Mesenchymal stem cell (in vitro differentiated cells and primary cell): ENCODE measurements around the gene CHCHD5. TPM values are rescaled to one million over a fixed set of nuclear protein-coding genes. Genes with fewer than 3 reads are reported as not detected.
A peak's percentile ranks its signal among the peaks of the same experiment; 100 is the strongest.
"Not testable (repeated sequence)": the region's sequence is repeated elsewhere in the genome, so short reads cannot be mapped to it uniquely, and the experiment has no call there.

Source experiments
- DNase-seq: peaks from one replicate; pipeline ENCODE4 v3.0.0-alpha.2; 2013
- H2AFZ ChIP-seq: one replicate; pipeline ENCODE4 v1.6.1; 2013; ENCODE audit warnings: low read depth, mild to moderate bottlenecking, control low read depth, inconsistent platforms, low read length, moderate library complexity
- H2AK5ac ChIP-seq: 2 replicates; pipeline ENCODE4 v1.6.1; 2013; ENCODE audit warnings: low read length, moderate library complexity, mild to moderate bottlenecking, inconsistent platforms; ENCODE audit not compliant: severe bottlenecking
- H2BK120ac ChIP-seq: one replicate; pipeline ENCODE4 v1.6.1; 2013; ENCODE audit warnings: low read depth, mild to moderate bottlenecking, inconsistent platforms, low read length, moderate library complexity
- H2BK12ac ChIP-seq, 2 experiments: one replicate each; pipeline ENCODE4 v1.6.1; 2013; ENCODE audit warnings: inconsistent platforms in 2 of 2, low read length in 2 of 2, mild to moderate bottlenecking in 2 of 2, moderate library complexity in 2 of 2, control low read depth in 1 of 2
- H2BK15ac ChIP-seq: one replicate; pipeline ENCODE4 v1.6.1; 2013; ENCODE audit warnings: mild to moderate bottlenecking, low read depth, inconsistent platforms; ENCODE audit not compliant: poor library complexity, severe bottlenecking
- H2BK5ac ChIP-seq: 2 replicates; pipeline ENCODE4 v1.6.1; 2013; ENCODE audit warnings: low read depth, mild to moderate bottlenecking, low read length, control low read depth, inconsistent platforms; ENCODE audit not compliant: poor library complexity, severe bottlenecking
- H3K14ac ChIP-seq, 2 experiments: one replicate each; pipeline ENCODE4 v1.6.1; 2013; ENCODE audit warnings: inconsistent platforms in 2 of 2, low read length in 2 of 2, control low read depth in 1 of 2, mild to moderate bottlenecking in 1 of 2, moderate library complexity in 1 of 2
- H3K18ac ChIP-seq, 2 experiments: one replicate each; pipeline ENCODE4 v1.6.1; 2013; ENCODE audit warnings: inconsistent platforms in 2 of 2, low read length in 2 of 2, control low read depth in 1 of 2, low read depth in 1 of 2, mild to moderate bottlenecking in 1 of 2
- H3K23ac ChIP-seq, 2 experiments: one replicate each; pipeline ENCODE4 v1.6.1; 2013; ENCODE audit warnings: inconsistent platforms in 2 of 2, low read length in 2 of 2, mild to moderate bottlenecking in 2 of 2, moderate library complexity in 2 of 2, control low read depth in 1 of 2
- H3K27ac ChIP-seq: 2 replicates; pipeline ENCODE4 v1.5.1; 2013; ENCODE audit warnings: mild to moderate bottlenecking, moderate library complexity, low read length, control low read depth, inconsistent platforms; ENCODE audit not compliant: poor library complexity, severe bottlenecking
- H3K27me3 ChIP-seq, 2 experiments: 2 replicates each; pipeline versions ENCODE4 v1.6.1 to v1.7.0; 2013; ENCODE audit warnings: low read length in 2 of 2, mild to moderate bottlenecking in 2 of 2, moderate library complexity in 2 of 2, control low read depth in 1 of 2, inconsistent platforms in 1 of 2; ENCODE audit not compliant: control insufficient read depth in 1 of 2, insufficient read depth in 1 of 2
- H3K36me3 ChIP-seq, 2 experiments: 2 replicates each; pipeline versions ENCODE4 v1.6.1 to v1.7.0; 2013; ENCODE audit warnings: low read length in 2 of 2, control low read depth in 1 of 2, inconsistent platforms in 1 of 2, low read depth in 1 of 2, mild to moderate bottlenecking in 1 of 2; ENCODE audit not compliant: insufficient read depth in 2 of 2, control insufficient read depth in 1 of 2
- H3K4ac ChIP-seq, 2 experiments: one replicate each; pipeline ENCODE4 v1.6.1; 2013; ENCODE audit warnings: inconsistent platforms in 2 of 2, low read length in 2 of 2, mild to moderate bottlenecking in 2 of 2, moderate library complexity in 2 of 2, control low read depth in 1 of 2, low read depth in 1 of 2
- H3K4me1 ChIP-seq: 2 replicates; pipeline ENCODE4 v1.6.1; 2013; ENCODE audit warnings: low read depth, low read length, control low read depth; ENCODE audit not compliant: control insufficient read depth, insufficient read depth
- H3K4me2 ChIP-seq: 2 replicates; pipeline ENCODE4 v1.6.1; 2013; ENCODE audit warnings: low read length, mild to moderate bottlenecking, inconsistent platforms; ENCODE audit not compliant: poor library complexity, severe bottlenecking
- H3K4me3 ChIP-seq, 2 experiments: 2 replicates each; pipeline versions ENCODE4 v1.5.1 to v1.7.0; 2013; ENCODE audit warnings: low read length in 2 of 2, mild to moderate bottlenecking in 2 of 2, control low read depth in 1 of 2, low read depth in 1 of 2; ENCODE audit not compliant: insufficient read depth in 1 of 2
- H3K79me1 ChIP-seq: replicated peaks from 2 replicates; pipeline ENCODE4 v1.6.1; 2013; ENCODE audit warnings: mild to moderate bottlenecking, control low read depth, low read length, inconsistent platforms; ENCODE audit not compliant: poor library complexity, severe bottlenecking
- H3K9ac ChIP-seq: 2 replicates; pipeline ENCODE4 v1.7.0; 2013; ENCODE audit warnings: mild to moderate bottlenecking, low read length, moderate library complexity
- H3K9me3 ChIP-seq: 2 replicates; pipeline ENCODE4 v1.7.0; 2013; ENCODE audit warnings: mild to moderate bottlenecking, low read length; ENCODE audit not compliant: control insufficient read depth
- H4K8ac ChIP-seq: one replicate; pipeline ENCODE4 v1.6.1; 2013; ENCODE audit warnings: inconsistent platforms, mild to moderate bottlenecking, low read length, moderate library complexity
- H4K91ac ChIP-seq: one replicate; pipeline ENCODE4 v1.6.1; 2013; ENCODE audit warnings: mild to moderate bottlenecking, low read length, inconsistent platforms
- WGBS: methylation state at CpG from one replicate; pipeline ENCODE4 v1.1.7; 2013; ENCODE audit warnings: mixed read lengths; 5-methylcytosine and 5-hydroxymethylcytosine counted together
- polyA plus RNA-seq, 2 experiments: library from polyadenylated mRNA; stranded (reverse); fragments of 200-250 nt; gene quantifications; one replicate each; pipeline ENCODE4 v1.2.3, GENCODE V29; 2013

The CHCHD5 gene
- polyA plus RNA-seq (2013, experiment 1 of 2): 25.0 TPM
- 24.5 TPM for polyA plus RNA-seq (2013, experiment 2 of 2)

DNA sequence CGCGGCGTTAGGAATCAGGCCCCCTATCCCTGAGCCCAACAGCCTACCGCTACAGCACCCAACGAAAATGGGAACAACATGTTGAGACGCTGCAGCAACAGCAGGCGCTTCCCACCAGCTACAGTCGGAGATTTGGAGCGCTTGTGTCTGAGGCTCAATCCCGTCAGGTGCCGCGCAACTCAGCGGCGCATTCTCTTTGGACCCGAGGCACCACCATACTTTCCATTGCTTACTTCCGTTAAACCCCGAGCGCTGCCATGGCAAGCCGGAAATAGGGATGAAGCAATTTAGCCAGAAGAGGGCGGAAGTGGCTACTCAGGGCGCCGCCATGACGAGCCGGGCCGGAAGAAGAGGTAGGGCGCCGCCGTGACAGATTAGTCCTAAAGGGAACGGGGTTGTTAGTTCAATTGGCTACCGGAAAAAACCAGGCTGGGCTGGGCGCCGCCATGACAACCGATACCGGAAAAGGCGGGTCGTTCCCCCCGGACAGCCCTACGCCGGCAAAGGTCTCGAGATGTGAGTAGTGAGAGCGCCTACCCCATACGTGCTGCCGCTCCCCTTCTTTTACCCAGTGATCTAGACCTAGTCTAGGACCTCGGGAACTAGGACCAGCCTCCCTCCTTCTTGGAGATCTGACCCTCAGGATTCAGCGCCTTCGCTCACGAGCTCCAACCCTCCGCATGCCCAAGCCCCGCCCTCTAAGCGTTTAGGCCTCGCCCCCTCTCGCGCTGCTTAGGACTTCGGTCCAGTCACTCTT lies at the start of gene CHCHD5:
TSS of gene CHCHD5 (plus strand) at position 476 of the 757 bp plus-strand sequence. CDS start at position 515, 39 bp downstream.
- Histone ChIP-seq H3K27ac (peak within 1 kb of the TSS; percentile 99), H2BK120ac (peak within 1 kb of the TSS; percentile 89), H2AFZ (peak within 1 kb of the TSS; percentile 97), H3K18ac (peak within 1 kb of the TSS; percentile 92 to 99), H3K14ac (peak within 1 kb of the TSS in 1 of 2 experiments; percentile 96), H4K8ac (peak within 1 kb of the TSS; percentile 100), H3K23ac (peak within 1 kb of the TSS in 1 of 2 experiments; percentile 92), H2BK5ac (peak within 1 kb of the TSS; percentile 89), H2BK12ac (peak within 1 kb of the TSS; percentile 59 to 61), H3K4me1 (peaks cover 20% of the 10 kb centered on the region), H3K9me3 (no peaks in the 10 kb centered on the region), H4K91ac (peak within 1 kb of the TSS; percentile 96), H3K27me3 (no peaks in the 10 kb centered on the region), H3K36me3 (peaks cover 21 to 29% of the 10 kb centered on the region in 2 experiments), H3K9ac (peak within 1 kb of the TSS; percentile 97), H2BK15ac (peak within 1 kb of the TSS; percentile 83), H3K4me2 (peak within 1 kb of the TSS; percentile 73), H3K79me1 (peaks cover 30% of the 10 kb centered on the region), H3K4ac (peak within 1 kb of the TSS; percentile 93 to 97), H2AK5ac (peak within 1 kb of the TSS; percentile 97), H3K4me3 (peak within 1 kb of the TSS; percentile 84 to 94)
- peak; percentile 98 for DNase-seq
- 1% methylated on average over 54 of the region's 54 CpGs for WGBS

- Histone ChIP-seq H3K36me3 (peaks cover 9 to 51% of the 10 kb centered on the region in 2 experiments), H3K4ac (no peak overlapping the region), H3K9ac (no peak overlapping the region), H3K4me3 (no peak overlapping the region), H3K14ac (no peak overlapping the region), H3K18ac (no peak overlapping the region), H2BK12ac (no peak overlapping the region), H2BK120ac (no peak overlapping the region), H3K27ac (no peak overlapping the region), H2AK5ac (no peak overlapping the region), H3K27me3 (no peaks in the 10 kb centered on the region), H2BK15ac (no peak overlapping the region), H2BK5ac (no peak overlapping the region), H3K79me1 (peaks cover 7% of the 10 kb centered on the region), H3K4me2 (no peak overlapping the region), H3K4me1 (peaks cover 2% of the 10 kb centered on the region), H3K23ac (no peak overlapping the region), H4K8ac (no peak overlapping the region), H4K91ac (no peak overlapping the region), H2AFZ (no peak overlapping the region), H3K9me3 (no peaks in the 10 kb centered on the region)
- DNase-seq: no peak
- 54% methylated on average over 1 of the region's 1 CpG for WGBS
Measured at GRCh38 chr2:112534826-112535225, 49.6 kb upstream of the CHCHD5 start.

GRCh38 chr2:112536665-112537064 lies 47.7 kb upstream of the CHCHD5 start:
- not testable (repeated sequence) for H3K14ac ChIP-seq, DNase-seq, H2AK5ac ChIP-seq, H4K91ac ChIP-seq, H3K9ac ChIP-seq, H3K4me2 ChIP-seq, H3K4me3 ChIP-seq, H3K23ac ChIP-seq, H3K4me1 ChIP-seq, H4K8ac ChIP-seq, H2BK15ac ChIP-seq, H2BK12ac ChIP-seq, H3K4ac ChIP-seq, H3K9me3 ChIP-seq, H3K79me1 ChIP-seq, H3K27ac ChIP-seq, H2BK120ac ChIP-seq, H3K18ac ChIP-seq, H2AFZ ChIP-seq, H3K27me3 ChIP-seq, H2BK5ac ChIP-seq
- H3K36me3 ChIP-seq: peaks cover 6 to 34% of the 10 kb centered on the region in 2 experiments

DNA sequence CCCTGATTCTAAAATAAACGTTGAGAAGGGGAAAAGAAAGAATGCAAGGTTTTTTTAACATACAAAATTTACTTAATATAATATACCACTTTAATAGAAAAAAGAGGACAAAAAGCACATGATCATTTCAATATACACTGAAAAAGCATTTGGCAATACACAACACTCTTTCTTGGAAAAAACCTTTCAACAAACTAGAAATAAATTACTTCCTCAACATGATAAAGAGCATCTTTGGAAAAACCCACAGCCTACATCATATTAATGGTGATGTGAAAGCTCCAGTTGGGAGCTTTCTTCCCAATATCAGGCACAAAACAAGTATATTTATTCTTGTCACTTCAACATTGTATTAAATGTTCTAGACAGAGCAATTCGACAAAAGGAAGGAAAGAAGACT lies 45.1 kb upstream of the CHCHD5 start:
- peaks cover 7% of the 10 kb centered on the region for H3K79me1 ChIP-seq

More for the DNA sequence above, 45.1 kb upstream of the CHCHD5 start:
- Histone ChIP-seq H3K4me1 (peaks cover 7% of the 10 kb centered on the region), H3K9me3 (no peaks in the 10 kb centered on the region), H3K4me2 (no peak overlapping the region), H2AK5ac (no peak overlapping the region), H2BK15ac (no peak overlapping the region), H3K9ac (no peak overlapping the region), H3K27ac (no peak overlapping the region), H2BK12ac (no peak overlapping the region), H3K4ac (no peak overlapping the region), H2BK5ac (no peak overlapping the region), H3K14ac (no peak overlapping the region), H3K27me3 (no peaks in the 10 kb centered on the region), H3K23ac (no peak overlapping the region), H2AFZ (no peak overlapping the region), H4K8ac (no peak overlapping the region), H3K36me3 (peaks cover 0 to 12% of the 10 kb centered on the region in 2 experiments), H4K91ac (no peak overlapping the region), H2BK120ac (no peak overlapping the region), H3K4me3 (no peak overlapping the region), H3K18ac (no peak overlapping the region)
- no peak for DNase-seq
- 92% methylated on average over 1 of the region's 2 CpGs for WGBS
